HepG2 (cell line): ENCODE data around the gene CAPS. TPM values are rescaled to one million over a fixed set of nuclear protein-coding genes. Genes with fewer than 3 reads are reported as not detected.

Experiments used
- ATAC-seq: fragments of 200-7000 bp; cut with Tn5 transposase; 3 replicates; pipeline ENCODE4 v1.9.1; 2020; ENCODE audit warnings: mild to moderate bottlenecking, moderate library complexity
- BruUV-seq: library from RNA; stranded (reverse); fragments of 400-500 nt; replicated peaks from 2 replicates; lab custom pipeline; 2021; lab: Mats Ljungman, UMichigan
- CTCF ChIA-PET: fragments of 300-600 bp; formaldehyde crosslinking; extraction: SDS; loops from one replicate; lab custom pipeline; 2021; ENCODE audit warnings: low total read pairs, inconsistent platforms, low intra/inter-chr PET ratio; lab: Yijun Ruan, JAX
- POLR2A ChIA-PET: fragments of 350-600 bp; sonication (Branson Sonifier 250); formaldehyde crosslinking; loops from one replicate; lab custom pipeline; 2020; ENCODE audit warnings: antibody characterized with exemption, inconsistent platforms; lab: Yijun Ruan, JAX
- DNase-seq: peaks from one replicate; pipeline ENCODE4 v3.0.0-alpha.2; 2015; ENCODE audit warnings: low spot score
- FAIRE-seq: peaks from 3 replicates; lab custom pipeline; 2011; peaks lifted over from hg19 to GRCh38; lab: Jason Lieb, UNC
- H2AFZ ChIP-seq: one replicate; pipeline ENCODE4 v1.6.1; 2011; ENCODE audit warnings: low read length, inconsistent platforms
- H3K27ac ChIP-seq: fragments of 300-600 bp; 3 replicates; pipeline ENCODE4 v1.8.0; 2011; ENCODE audit warnings: mixed run types, mild to moderate bottlenecking, mixed read lengths, low read length, inconsistent platforms; ENCODE audit not compliant: insufficient read depth; ENCODE audit errors: extremely low read length
- H3K27me3 ChIP-seq, 2 experiments: fragments of 200-600 bp in 1 of 2; 2 replicates in 1 of 2; 3 replicates in 1 of 2; pipeline versions ENCODE4 v1.6.0 to v1.8.0; 2011; ENCODE audit warnings: low read length in 2 of 2, mild to moderate bottlenecking in 2 of 2, moderate library complexity in 2 of 2, inconsistent platforms in 1 of 2; ENCODE audit not compliant: insufficient read depth in 2 of 2, control insufficient read depth in 1 of 2
- H3K36me3 ChIP-seq, 2 experiments: fragments of 200-600 bp in 1 of 2; replicated peaks in 1 of 2; 2 replicates in 1 of 2; 3 replicates in 1 of 2; pipeline versions ENCODE4 v1.5.1 to v1.8.0; 2011; ENCODE audit warnings: low read length in 2 of 2, inconsistent platforms in 1 of 2; ENCODE audit not compliant: insufficient read depth in 2 of 2, control insufficient read depth in 1 of 2
- H3K4me1 ChIP-seq: 2 replicates; pipeline ENCODE4 v1.5.1; 2012; ENCODE audit warnings: low read length, inconsistent platforms; ENCODE audit not compliant: insufficient read depth
- H3K4me2 ChIP-seq: 2 replicates; pipeline ENCODE4 v1.6.0; 2011; ENCODE audit warnings: low read depth, low read length, inconsistent platforms
- H3K4me3 ChIP-seq, 3 experiments: fragments of 200-600 bp in 1 of 3; sonication (generic), shearing (Covaris generic) in 1 of 3; replicated peaks in 1 of 3; 2 replicates each; pipeline ENCODE4 v1.5.1; 2011 to 2016; ENCODE audit warnings: low read length in 3 of 3, inconsistent platforms in 2 of 3, low read depth in 2 of 3, mild to moderate bottlenecking in 2 of 3, control low read depth in 1 of 3, mixed read lengths in 1 of 3; ENCODE audit not compliant: insufficient read depth in 1 of 3
- H3K79me2 ChIP-seq: one replicate; pipeline ENCODE4 v1.6.1; 2011; ENCODE audit warnings: low read length, inconsistent platforms; ENCODE audit not compliant: insufficient read depth
- H3K9ac ChIP-seq: 2 replicates; pipeline ENCODE4 v1.6.0; 2011; ENCODE audit warnings: mild to moderate bottlenecking, low read depth, low read length, inconsistent platforms; ENCODE audit not compliant: insufficient read depth
- H3K9me3 ChIP-seq: 2 replicates; pipeline ENCODE4 v1.5.1; 2012; ENCODE audit warnings: mild to moderate bottlenecking, low read length
- H4K20me1 ChIP-seq: 2 replicates; pipeline ENCODE4 v1.6.0; 2011; ENCODE audit warnings: inconsistent platforms, mild to moderate bottlenecking, low read length, moderate library complexity; ENCODE audit not compliant: insufficient read depth
- HINFP ChIP-seq: sonication (generic); formaldehyde crosslinking; IDR thresholded peaks from 2 replicates; pipeline ENCODE4 v1.4.0; 2020; ENCODE audit warnings: low read depth, mild to moderate bottlenecking, missing genetic modification reagents
- MED1 ChIP-seq: sonication (generic); formaldehyde crosslinking; IDR thresholded peaks from 2 replicates; pipeline ENCODE4 v1.4.0; 2020; ENCODE audit warnings: missing genetic modification reagents
- PRDM15 ChIP-seq: sonication (generic); formaldehyde crosslinking; IDR thresholded peaks from 2 replicates; pipeline ENCODE4 v1.4.0; 2020; ENCODE audit warnings: missing genetic modification reagents
- REXO4 ChIP-seq: sonication (generic); formaldehyde crosslinking; IDR thresholded peaks from 2 replicates; pipeline ENCODE4 v1.8.0; 2022; ENCODE audit warnings: missing genetic modification reagents, mild to moderate bottlenecking, borderline replicate concordance
- SOX6 ChIP-seq, 2 experiments: fragments of 450-650 bp in 1 of 2; sonication (generic) in 1 of 2; formaldehyde crosslinking in 1 of 2; IDR thresholded peaks; 2 replicates each; pipeline versions ENCODE4 v1.4.0 to v1.6.1; 2017 to 2020; ENCODE audit warnings: antibody characterized with exemption in 1 of 2, mild to moderate bottlenecking in 1 of 2, missing genetic modification reagents in 1 of 2
- TFDP2 ChIP-seq: sonication (generic); formaldehyde crosslinking; IDR thresholded peaks from 2 replicates; pipeline ENCODE4 v1.4.0; 2020; ENCODE audit warnings: missing genetic modification reagents
- TP53 ChIP-seq: sonication (generic); formaldehyde crosslinking; conservative IDR thresholded peaks from 2 replicates; pipeline ENCODE4 v1.4.0; 2020; ENCODE audit warnings: missing genetic modification reagents
- U2AF1 ChIP-seq: fragments of 200-400 bp; formaldehyde crosslinking; optimal IDR thresholded peaks from 2 replicates; pipeline ENCODE3; 2017; ENCODE audit warnings: mild to moderate bottlenecking, low read depth, low read length
- YEATS4 ChIP-seq: sonication (generic); formaldehyde crosslinking; IDR thresholded peaks from 2 replicates; pipeline ENCODE4 v1.4.0; 2020; ENCODE audit warnings: missing genetic modification reagents, borderline replicate concordance
- ZBTB33 ChIP-seq: sonication (generic); formaldehyde crosslinking; IDR thresholded peaks from 2 replicates; pipeline ENCODE4 v1.4.0; 2020; ENCODE audit warnings: missing genetic modification reagents
- ZFP1 ChIP-seq: IDR thresholded peaks from 2 replicates; pipeline ENCODE4 v1.6.1; 2016
- ZKSCAN1 ChIP-seq: fragments of 150-350 bp; IDR thresholded peaks from 2 replicates; pipeline ENCODE4 v1.6.1; 2014; ENCODE audit warnings: low read length
- ZNF230 ChIP-seq: sonication (generic); formaldehyde crosslinking; IDR thresholded peaks from 2 replicates; pipeline ENCODE4 v1.4.0; 2020; ENCODE audit warnings: mild to moderate bottlenecking, missing genetic modification reagents
- ZNF576 ChIP-seq: sonication (generic); formaldehyde crosslinking; IDR thresholded peaks from 2 replicates; pipeline ENCODE4 v1.4.0; 2020; ENCODE audit warnings: mild to moderate bottlenecking, missing genetic modification reagents
- ZNF841 ChIP-seq: sonication (generic); formaldehyde crosslinking; IDR thresholded peaks from 2 replicates; pipeline ENCODE4 v1.8.1; 2023; ENCODE audit warnings: missing genetic modification reagents, borderline replicate concordance
- WGBS: methylation state at CpG from one replicate; pipeline ENCODE4 v1.1.6; 2017; ENCODE audit warnings: low lambda C conversion rate; 5-methylcytosine and 5-hydroxymethylcytosine counted together
- in situ Hi-C: cut with HindIII; loops from 2 replicates; pipeline ENCODE4 v1.10.0; 2017; ENCODE audit warnings: low pct_unique_long_range_greater_than_20kb; ENCODE audit not compliant: extremely low pct_ligation_motif_present
- intact Hi-C: fragments of 100-400 bp; cut with micrococcal nuclease; formaldehyde crosslinking; loops from one replicate; pipeline ENCODE4 v1.10.0; 2022; ENCODE audit not compliant: unreplicated experiment
- polyA plus RNA-seq, 8 experiments: library from polyadenylated mRNA; depleted of rRNA in 3 of 8; stranded (reverse) in 7 of 8; unstranded in 1 of 8; fragments of >200 nt; fragmentation: Illumina TruSeq in 4 of 8; extraction: Trizol in 4 of 8; gene quantifications; 2 replicates each; pipeline versions ENCODE4 v1.2.1 to v1.2.3, GENCODE V29; 2011 to 2016; ENCODE audit warnings: low read depth in 4 of 8, missing spikeins in 1 of 8, mixed read lengths in 1 of 8; ENCODE audit not compliant: insufficient read depth in 1 of 8
- total RNA-seq, 5 experiments: library from RNA; depleted of rRNA; stranded (reverse); fragments of >200 nt; fragmentation: Illumina TruSeq; extraction: Trizol; gene quantifications; 2 replicates each; pipeline ENCODE4 v1.2.3, GENCODE V29; 2016; ENCODE audit warnings: low read depth in 1 of 5

The CAPS gene
- total and polyA plus RNA-seq, 2 of the 13 experiments (the other 11 are each of a cell fraction or from before 2014, with no cell fraction given): 3.1 TPM

GRCh38 chr19:5877882-5878281 lies 36.2 kb upstream of the CAPS start (continued):
- TF ChIP-seq TFDP2 (CRISPR knock-in tag): no peak
- no peak for TF ChIP-seq PRDM15 (CRISPR knock-in tag)
- no peak for TF ChIP-seq SOX6 (IDR thresholded peaks at IDR 0.05)
- peak; percentile 73; the same call in 1 of the 2 replicates for TF ChIP-seq SOX6 (CRISPR knock-in tag; IDR thresholded peaks at IDR 0.05)

- peak overlapping the region; percentile 59 for H3K4me2 ChIP-seq
- CTCF ChIA-PET: no interaction called here
- no peak for TF ChIP-seq U2AF1
- no peak for TF ChIP-seq ZNF230 (CRISPR knock-in tag)
- no peak for TF ChIP-seq ZFP1 (CRISPR knock-in tag)
- peak; percentile 96 for TF ChIP-seq ZKSCAN1
- TF ChIP-seq MED1: no peak
- no peak for TF ChIP-seq ZNF576 (CRISPR knock-in tag)
- TF ChIP-seq TP53 (CRISPR knock-in tag): no peak
- no peak for TF ChIP-seq HINFP (CRISPR knock-in tag)
- 0 out of 2 replicates have a peak, but pooled peaks have one; percentile 1 for TF ChIP-seq YEATS4 (CRISPR knock-in tag)
- TF ChIP-seq REXO4 (CRISPR knock-in tag): no peak
- no peak for TF ChIP-seq ZNF841 (CRISPR knock-in tag)
- TF ChIP-seq ZBTB33 (CRISPR knock-in tag): 0 out of 2 replicates have a peak, but pooled peaks have one; percentile 12
Observed at GRCh38 chr19:5880196-5880595, 33.9 kb upstream of the CAPS start.

More at GRCh38 chr19:5880196-5880595, 33.9 kb upstream of the CAPS start:
- H3K4me1 ChIP-seq: peaks cover 92% of the 10 kb centered on the region
- no TSS peak for BruUV-seq
- POLR2A ChIA-PET: interaction anchor here (0.8 to 3.1 kb wide), 8 partner anchors 9 to 160 kb away, joined by 3 to 37 read pairs (median 6); partner anchors contain the start of genes CATSPERD, FUT5, FUT6 and LONP1
- intact Hi-C loops: no loop called here
- DNase-seq: no peak
- FAIRE-seq: peak; percentile 15
- peak; percentile 27 for ATAC-seq
- H3K9me3 ChIP-seq: no peaks in the 10 kb centered on the region
- in situ Hi-C loops: no loop called here
- no peaks in the 10 kb centered on the region for H3K79me2 ChIP-seq
- peak overlapping the region; percentile 84 for H3K27ac ChIP-seq
- H3K4me3 ChIP-seq: no peak overlapping the region
- H3K27me3 ChIP-seq: no peaks in the 10 kb centered on the region
- H3K36me3 ChIP-seq: no peaks in the 10 kb centered on the region
- no peaks in the 10 kb centered on the region for H4K20me1 ChIP-seq
- 16% methylated on average over 4 of the region's 6 CpGs for WGBS
- H3K9ac ChIP-seq: peak overlapping the region; percentile 39; the same call in 1 of the 2 replicates
- no peak overlapping the region for H2AFZ ChIP-seq
